ENCODE data around the gene GRB10.
"Not testable (repeated sequence)": the region's sequence is repeated elsewhere in the genome, so short reads cannot be mapped to it uniquely, and the experiment has no call there.

The GRB10 gene

GRCh38 chr7:50774319-50774718, 8.4 kb downstream of the GRB10 start:
- DNase-seq = no peak

GRCh38 chr7:50773071-50773470, 9.6 kb downstream of the GRB10 start:
- not testable (repeated sequence) for DNase-seq

GRCh38 chr7:50771120-50772002, 11.3 kb downstream of the GRB10 start:
- no peak for DNase-seq

GRCh38 chr7:50768485-50769474, 13.9 kb downstream of the GRB10 start:
- no peak for DNase-seq

GRCh38 chr7:50766849-50767207, 15.9 kb downstream of the GRB10 start:
- no peak for DNase-seq

- no peak for DNase-seq
These were observed 16.4 kb downstream of the GRB10 start for GRCh38 chr7:50766106-50766848.

- DNase-seq = no peak
These were observed 20.4 kb downstream of the GRB10 start for GRCh38 chr7:50762337-50762736.

- DNase-seq = no peak
These were observed 21.0 kb downstream of the GRB10 start for GRCh38 chr7:50761713-50762112.

GRCh38 chr7:50757703-50758390, 24.8 kb downstream of the GRB10 start:
- DNase-seq = no peak

- DNase-seq = no peak
These were observed 26.5 kb downstream of the GRB10 start for GRCh38 chr7:50756180-50756579.

GRCh38 chr7:50754684-50755083, 28.0 kb downstream of the GRB10 start:
- no peak for DNase-seq

- no peak for DNase-seq
These were observed 28.5 kb downstream of the GRB10 start for GRCh38 chr7:50754241-50754640.

- DNase-seq = no peak
These were observed 30.3 kb downstream of the GRB10 start for GRCh38 chr7:50752422-50752821.

GRCh38 chr7:50751146-50751545, 31.6 kb downstream of the GRB10 start:
- DNase-seq = no peak

- DNase-seq = no peak
These were observed 32.8 kb downstream of the GRB10 start for GRCh38 chr7:50749896-50750295.

- DNase-seq = no peak
These were observed 34.2 kb downstream of the GRB10 start for GRCh38 chr7:50748472-50748871.

GRCh38 chr7:50745835-50746234, 36.9 kb downstream of the GRB10 start:
- DNase-seq = no peak

- no peak for DNase-seq
These were observed 37.4 kb downstream of the GRB10 start for GRCh38 chr7:50745336-50745735.

GRCh38 chr7:50743893-50744292, 38.8 kb downstream of the GRB10 start:
- DNase-seq = no peak

GRCh38 chr7:50743016-50743415, 39.7 kb downstream of the GRB10 start:
- no peak for DNase-seq

- no peak for DNase-seq
These were observed 40.3 kb downstream of the GRB10 start for GRCh38 chr7:50742401-50742800.

- DNase-seq = peak; percentile 43
These were observed 42.8 kb downstream of the GRB10 start for GRCh38 chr7:50739744-50740435.

Data from activated naive CD4-positive, alpha-beta T cell treated with Interleukin-2 at 50 U/mL for 16 hours (primary cell).